Natural killer cell (primary cell): ENCODE data around the gene SEMA5A. TPM values are rescaled to one million over a fixed set of nuclear protein-coding genes. Genes with fewer than 3 reads are reported as not detected.

Experiments used
- ATAC-seq, 3 donors: fragments of 150-1000 bp in 2 of 3; fragments of 200-7000 bp in 1 of 3; cut with Tn5 transposase; 1 replicate in 1 of 3; 2 replicates in 2 of 3; pipeline ENCODE4 v1.10.0; 2021; ENCODE audit warnings: mild to moderate bottlenecking in 2 of 3, moderate library complexity in 2 of 3
- DNase-seq, 2 donors: peaks; one replicate each; pipeline versions ENCODE4 v3.0.0 to v3.0.0-alpha.2; 2013 to 2021; ENCODE audit warnings: mixed read lengths in 1 of 2
- H3K27ac ChIP-seq: one replicate; pipeline ENCODE4 v1.5.1; 2013; ENCODE audit warnings: mild to moderate bottlenecking, low read length
- H3K27me3 ChIP-seq: one replicate; pipeline ENCODE4 v1.6.1; 2013; ENCODE audit warnings: low read length; ENCODE audit not compliant: control insufficient read depth, insufficient read depth
- H3K36me3 ChIP-seq: one replicate; pipeline ENCODE4 v1.6.1; 2013; ENCODE audit warnings: low read length; ENCODE audit not compliant: control insufficient read depth, insufficient read depth
- H3K4me1 ChIP-seq: one replicate; pipeline ENCODE4 v1.6.1; 2013; ENCODE audit warnings: low read length; ENCODE audit not compliant: control insufficient read depth, insufficient read depth
- H3K4me3 ChIP-seq: one replicate; pipeline ENCODE4 v1.5.1; 2013; ENCODE audit warnings: low read length
- H3K9me3 ChIP-seq: one replicate; pipeline ENCODE4 v1.6.1; 2013; ENCODE audit warnings: low read length; ENCODE audit not compliant: control insufficient read depth, insufficient read depth
- H3K27ac Mint-ChIP-seq, 2 donors: one replicate each; pipeline ENCODE4 v1.8.0; 2022; ENCODE audit warnings: mild to moderate bottlenecking in 2 of 2, mixed read lengths in 2 of 2, moderate library complexity in 1 of 2
- H3K27me3 Mint-ChIP-seq, 2 donors: one replicate each; pipeline ENCODE4 v1.8.0; 2022; ENCODE audit warnings: low read depth in 2 of 2, mixed read lengths in 2 of 2
- H3K36me3 Mint-ChIP-seq: one replicate; pipeline ENCODE4 v1.8.0; 2022; ENCODE audit warnings: mixed read lengths
- H3K4me1 Mint-ChIP-seq, 2 donors: one replicate each; pipeline ENCODE4 v1.8.0; 2022; ENCODE audit warnings: mixed read lengths in 2 of 2
- H3K4me3 Mint-ChIP-seq: one replicate; pipeline ENCODE4 v1.8.0; 2022; ENCODE audit warnings: mild to moderate bottlenecking, moderate library complexity, mixed read lengths
- H3K9me3 Mint-ChIP-seq, 2 donors: one replicate each; pipeline ENCODE4 v1.8.0; 2022; ENCODE audit warnings: mixed read lengths in 2 of 2
- CTCF ChIP-seq: fragments of 200-600 bp; IDR thresholded peaks from one replicate; pipeline ENCODE4 v1.8.0; 2022; ENCODE audit warnings: antibody characterized with exemption
- WGBS: methylation state at CpG from one replicate; pipeline ENCODE4 v1.1.7; 2013; ENCODE audit warnings: missing lambda C conversion rate; ENCODE audit not compliant: insufficient coverage; 5-methylcytosine and 5-hydroxymethylcytosine counted together
- intact Hi-C: fragments of 100-400 bp; cut with micrococcal nuclease; formaldehyde crosslinking; loops from one replicate; pipeline ENCODE4 v1.14.2; 2022
- total RNA-seq, 4 donors: library from RNA; stranded (reverse); fragments of 120-200 nt in 1 of 4; gene quantifications; one replicate each; pipeline versions ENCODE4 v1.2.3 to v1.2.4, GENCODE V29; 2013 to 2022

Gene SEMA5A
- total RNA-seq, 3 donors from 2014 or later (not counting 1 experiment from before 2014, with no cell fraction given) = 0.15 TPM; not detected in 2

- Mint-ChIP-seq H3K4me1 (no peaks in the 10 kb centered on the region), H3K27ac (no peak overlapping the region), H3K36me3 (no peaks in the 10 kb centered on the region), H3K9me3 (peaks cover 4 to 9% of the 10 kb centered on the region in 2 donors), H3K4me3 (no peak overlapping the region), H3K27me3 (no peaks in the 10 kb centered on the region)
- TF ChIP-seq CTCF = no peak
- Histone ChIP-seq H3K27ac (no peak overlapping the region), H3K4me1 (no peaks in the 10 kb centered on the region), H3K27me3 (no peaks in the 10 kb centered on the region), H3K9me3 (no peaks in the 10 kb centered on the region), H3K4me3 (no peak overlapping the region), H3K36me3 (no peaks in the 10 kb centered on the region)
- DNase-seq = no peak
- intact Hi-C loops = no loop called here
- WGBS = no CpG with 5 or more reads among the region's 1 CpG
- no peak for ATAC-seq
These were observed 385.1 kb downstream of the SEMA5A start for GRCh38 chr5:9160747-9161146.

GRCh38 chr5:9157811-9158210, 388.1 kb downstream of the SEMA5A start:
- ATAC-seq = no peak
- Mint-ChIP-seq H3K9me3 (peaks cover 9 to 11% of the 10 kb centered on the region in 2 donors), H3K36me3 (no peaks in the 10 kb centered on the region), H3K27me3 (no peaks in the 10 kb centered on the region), H3K4me1 (no peaks in the 10 kb centered on the region), H3K4me3 (no peak overlapping the region), H3K27ac (no peak overlapping the region)
- Histone ChIP-seq H3K27ac (no peak overlapping the region), H3K4me1 (no peaks in the 10 kb centered on the region), H3K36me3 (no peaks in the 10 kb centered on the region), H3K27me3 (no peaks in the 10 kb centered on the region), H3K9me3 (peaks cover 5% of the 10 kb centered on the region), H3K4me3 (no peak overlapping the region)
- no peak for DNase-seq
- intact Hi-C loops = no loop called here
- WGBS = no CpG with 5 or more reads among the region's 2 CpGs
- TF ChIP-seq CTCF = no peak

GRCh38 chr5:9157020-9157419, 388.9 kb downstream of the SEMA5A start:
- H3K27me3 ChIP-seq = no peaks in the 10 kb centered on the region
- H3K4me1 ChIP-seq = no peaks in the 10 kb centered on the region
- intact Hi-C loops = no loop called here
- H3K36me3 Mint-ChIP-seq = no peaks in the 10 kb centered on the region
- no peak overlapping the region for H3K4me3 Mint-ChIP-seq
- H3K4me1 Mint-ChIP-seq = no peaks in the 10 kb centered on the region
- H3K27me3 Mint-ChIP-seq = no peaks in the 10 kb centered on the region
- no peak overlapping the region for H3K27ac ChIP-seq
- 71% methylated on average over 5 of the region's 5 CpGs for WGBS
- ATAC-seq (no peak), DNase-seq (no peak)
- peaks cover 5% of the 10 kb centered on the region for H3K9me3 ChIP-seq
- H3K27ac Mint-ChIP-seq = no peak overlapping the region
- TF ChIP-seq CTCF = no peak
- no peaks in the 10 kb centered on the region for H3K36me3 ChIP-seq
- H3K9me3 Mint-ChIP-seq = peaks cover 9 to 11% of the 10 kb centered on the region in 2 donors
- H3K4me3 ChIP-seq = no peak overlapping the region

GRCh38 chr5:9156282-9156681, 389.6 kb downstream of the SEMA5A start:
- TF ChIP-seq CTCF = no peak
- H3K36me3 Mint-ChIP-seq = no peaks in the 10 kb centered on the region
- H3K4me1 Mint-ChIP-seq = no peaks in the 10 kb centered on the region
- DNase-seq = no peak
- Histone ChIP-seq H3K4me3 (no peak overlapping the region), H3K4me1 (no peaks in the 10 kb centered on the region), H3K27me3 (no peaks in the 10 kb centered on the region), H3K27ac (no peak overlapping the region), H3K9me3 (peaks cover 5% of the 10 kb centered on the region), H3K36me3 (no peaks in the 10 kb centered on the region)
- H3K27ac Mint-ChIP-seq = no peak overlapping the region
- no peak overlapping the region for H3K4me3 Mint-ChIP-seq
- intact Hi-C loops = no loop called here
- H3K27me3 Mint-ChIP-seq = no peaks in the 10 kb centered on the region
- ATAC-seq = no peak
- 74% methylated on average over 2 of the region's 2 CpGs for WGBS
- peaks cover 9 to 11% of the 10 kb centered on the region in 2 donors for H3K9me3 Mint-ChIP-seq
